ENCODE measurements around the gene APOLD1.

Gene APOLD1

DNA sequence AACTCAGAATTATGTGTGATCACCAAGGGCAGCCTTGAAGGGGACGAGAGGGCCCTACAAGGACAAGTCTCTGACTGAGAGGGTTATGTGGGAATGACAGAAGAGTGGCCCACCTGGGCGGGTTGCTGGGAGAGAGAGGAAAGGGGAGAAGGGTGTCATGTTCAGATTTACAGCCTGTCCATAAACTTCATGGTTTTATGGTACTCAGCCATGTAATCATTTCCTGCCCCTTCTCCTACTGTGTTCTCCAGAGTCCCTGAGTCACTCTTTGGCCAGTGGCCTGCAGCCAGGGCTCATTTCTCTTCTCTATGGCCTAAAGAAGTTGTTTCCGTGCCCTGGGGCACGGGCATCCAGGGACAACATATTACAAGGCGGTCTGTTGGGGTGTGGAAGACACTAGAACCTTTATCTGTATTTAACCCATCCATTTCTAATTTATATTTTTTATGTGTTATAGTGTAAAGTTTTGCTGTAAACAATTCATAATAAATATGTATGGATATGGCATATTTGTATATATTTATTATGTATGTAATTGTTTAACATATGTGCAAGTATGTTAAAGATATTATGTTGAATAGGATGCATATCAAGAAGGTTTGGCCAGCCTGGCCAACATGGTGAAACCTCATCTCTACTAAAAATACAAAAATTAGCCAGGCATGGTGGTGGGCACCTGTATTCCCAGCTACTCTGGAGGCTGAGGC is 54.6 kb downstream of the APOLD1 start:
- peak; percentile 84 for DNase-seq (ENCODE audit: low read depth)

- DNase-seq (ENCODE audit: low read depth), result no peak
Measured at GRCh38 chr12:12840580-12840899, 55.1 kb downstream of the APOLD1 start.
